Measurements from ENCODE around the gene SOX30. TPM values are rescaled to one million over a fixed set of nuclear protein-coding genes. Genes with fewer than 3 reads are reported as not detected.

The SOX30 gene
- total and polyA plus RNA-seq, 2 of the 13 experiments (the other 11 are each of a cell fraction or from before 2014, with no cell fraction given): 0.05 TPM; not detected in 1

DNA sequence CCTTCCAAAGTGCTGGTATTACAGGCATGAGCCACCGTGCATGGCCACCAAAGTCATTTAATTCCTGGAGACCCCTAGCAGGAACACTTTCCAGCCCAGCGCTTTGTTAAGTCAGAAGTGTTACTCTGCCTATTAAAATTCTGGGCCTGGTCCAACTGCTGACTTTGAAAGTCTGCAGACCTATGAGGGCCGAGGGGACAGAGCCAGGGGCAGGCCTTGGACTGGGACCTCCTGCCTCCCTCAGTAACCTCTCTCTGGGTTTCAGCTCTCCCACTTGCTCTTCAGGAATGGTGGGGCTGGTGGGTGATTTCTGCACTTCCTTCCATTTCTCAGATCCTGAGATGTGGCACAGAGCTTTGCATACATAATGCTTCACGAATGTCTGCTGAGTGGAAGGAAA, 28.8 kb upstream of the SOX30 start:
- H3K4me1 ChIP-seq (ENCODE audit: insufficient read depth, low read length): peaks cover 2% of the 10 kb centered on the region
- intact Hi-C loops (cut with micrococcal nuclease; ENCODE audit: unreplicated experiment) (no loop called here), in situ Hi-C loops (cut with HindIII; ENCODE audit: extremely low pct_ligation_motif_present, low pct_unique_long_range_greater_than_20kb) (no loop called here)
- CTCF ChIA-PET (ENCODE audit: low intra/inter-chr PET ratio, low total read pairs): no interaction called here
- H3K4me2 ChIP-seq (ENCODE audit: low read depth, low read length): no peak overlapping the region
- H3K9ac ChIP-seq (ENCODE audit: insufficient read depth, low read depth, low read length): no peak overlapping the region
- no peak for ATAC-seq
- DNase-seq (ENCODE audit: low spot score): no peak
- H3K4me3 ChIP-seq (replicated peaks in 1 of 3; ENCODE audit: insufficient read depth in 1 of 3, low read depth in 2 of 3, low read length in 3 of 3): no peak overlapping the region
- H3K9me3 ChIP-seq (ENCODE audit: low read length): no peaks in the 10 kb centered on the region
- no peak overlapping the region for H2AFZ ChIP-seq (ENCODE audit: low read length)
- TF ChIP-seq PITX1 (CRISPR knock-in tag; IDR thresholded peaks at IDR 0.05) (no peak), FOXC1 (CRISPR knock-in tag; IDR thresholded peaks at IDR 0.05; ENCODE audit: borderline replicate concordance) (no peak), TCF12 (IDR thresholded peaks at IDR 0.05) (no peak), TCF12 (CRISPR knock-in tag; IDR thresholded peaks at IDR 0.05) (no peak), RXRB (CRISPR knock-in tag; IDR thresholded peaks at IDR 0.05; ENCODE audit: borderline replicate concordance) (no peak), HNF4G (IDR thresholded peaks at IDR 0.05; ENCODE audit: borderline replicate concordance, low read depth, low read length) (no peak), HNF4G (CRISPR knock-in tag; IDR thresholded peaks at IDR 0.05; ENCODE audit: borderline replicate concordance, low read depth) (no peak), MIXL1 (CRISPR knock-in tag; IDR thresholded peaks at IDR 0.05) (no peak), CHD2 (IDR thresholded peaks at IDR 0.05; ENCODE audit: low read depth, low read length) (no peak), JUNB (CRISPR knock-in tag; IDR thresholded peaks at IDR 0.05; ENCODE audit: borderline replicate concordance) (no peak), ZNF362 (CRISPR knock-in tag; IDR thresholded peaks at IDR 0.05; ENCODE audit: borderline replicate concordance) (no peak)
- TF ChIP-seq, protein P1, sequence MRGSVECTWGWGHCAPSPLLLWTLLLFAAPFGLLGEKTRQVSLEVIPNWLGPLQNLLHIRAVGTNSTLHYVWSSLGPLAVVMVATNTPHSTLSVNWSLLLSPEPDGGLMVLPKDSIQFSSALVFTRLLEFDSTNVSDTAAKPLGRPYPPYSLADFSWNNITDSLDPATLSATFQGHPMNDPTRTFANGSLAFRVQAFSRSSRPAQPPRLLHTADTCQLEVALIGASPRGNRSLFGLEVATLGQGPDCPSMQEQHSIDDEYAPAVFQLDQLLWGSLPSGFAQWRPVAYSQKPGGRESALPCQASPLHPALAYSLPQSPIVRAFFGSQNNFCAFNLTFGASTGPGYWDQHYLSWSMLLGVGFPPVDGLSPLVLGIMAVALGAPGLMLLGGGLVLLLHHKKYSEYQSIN (CRISPR knock-in tag; IDR thresholded peaks at IDR 0.05; ENCODE audit: borderline replicate concordance): no peak
- TF ChIP-seq, protein P2, sequence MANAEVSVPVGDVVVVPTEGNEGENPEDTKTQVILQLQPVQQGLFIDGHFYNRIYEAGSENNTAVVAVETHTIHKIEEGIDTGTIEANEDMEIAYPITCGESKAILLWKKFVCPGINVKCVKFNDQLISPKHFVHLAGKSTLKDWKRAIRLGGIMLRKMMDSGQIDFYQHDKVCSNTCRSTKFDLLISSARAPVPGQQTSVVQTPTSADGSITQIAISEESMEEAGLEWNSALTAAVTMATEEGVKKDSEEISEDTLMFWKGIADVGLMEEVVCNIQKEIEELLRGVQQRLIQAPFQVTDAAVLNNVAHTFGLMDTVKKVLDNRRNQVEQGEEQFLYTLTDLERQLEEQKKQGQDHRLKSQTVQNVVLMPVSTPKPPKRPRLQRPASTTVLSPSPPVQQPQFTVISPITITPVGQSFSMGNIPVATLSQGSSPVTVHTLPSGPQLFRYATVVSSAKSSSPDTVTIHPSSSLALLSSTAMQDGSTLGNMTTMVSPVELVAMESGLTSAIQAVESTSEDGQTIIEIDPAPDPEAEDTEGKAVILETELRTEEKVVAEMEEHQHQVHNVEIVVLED (CRISPR knock-in tag; IDR thresholded peaks at IDR 0.05; ENCODE audit: borderline replicate concordance): no peak
- TF ChIP-seq, protein P3, sequence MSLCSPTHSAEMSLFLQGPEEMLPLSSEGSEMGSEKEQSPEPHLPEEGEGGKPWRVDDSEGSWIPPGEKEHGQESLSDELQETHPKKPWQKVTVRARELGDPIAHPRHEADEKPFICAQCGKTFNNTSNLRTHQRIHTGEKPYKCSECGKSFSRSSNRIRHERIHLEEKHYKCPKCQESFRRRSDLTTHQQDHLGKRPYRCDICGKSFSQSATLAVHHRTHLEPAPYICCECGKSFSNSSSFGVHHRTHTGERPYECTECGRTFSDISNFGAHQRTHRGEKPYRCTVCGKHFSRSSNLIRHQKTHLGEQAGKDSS (CRISPR knock-in tag; IDR thresholded peaks at IDR 0.05; ENCODE audit: borderline replicate concordance, low read depth): no peak
- no TSS peak for BruUV-seq (replicated peaks)
- H3K27me3 ChIP-seq (ENCODE audit: control insufficient read depth in 1 of 2, insufficient read depth in 2 of 2, low read length in 2 of 2): no peaks in the 10 kb centered on the region
- no peak for FAIRE-seq
- no peaks in the 10 kb centered on the region for H4K20me1 ChIP-seq (ENCODE audit: insufficient read depth, low read length)
- no peaks in the 10 kb centered on the region for H3K36me3 ChIP-seq (replicated peaks in 1 of 2; ENCODE audit: control insufficient read depth in 1 of 2, insufficient read depth in 2 of 2, low read length in 2 of 2)
- 7% methylated on average over 2 of the region's 4 CpGs for WGBS (ENCODE audit: low lambda C conversion rate)
- no peak overlapping the region for H3K27ac ChIP-seq (ENCODE audit: extremely low read length, insufficient read depth, low read length)
- POLR2A ChIA-PET: no interaction called here
- H3K79me2 ChIP-seq (ENCODE audit: insufficient read depth, low read length): no peaks in the 10 kb centered on the region

Data from HepG2 (cell line).